ACC112 (cell line): ENCODE data around the gene SOSTDC1.
"Not testable (repeated sequence)": the region's sequence is repeated elsewhere in the genome, so short reads cannot be mapped to it uniquely, and the experiment has no call there.

Experiments
- H2AFZ ChIP-seq: fragments of 200-600 bp; sonication (generic); one replicate; pipeline ENCODE4 v1.6.0; 2017; ENCODE audit warnings: antibody characterized with exemption, low read length; ENCODE audit not compliant: unreplicated experiment
- H3K27ac ChIP-seq: fragments of 200-600 bp; sonication (generic); 2 replicates; pipeline ENCODE4 v1.5.1; 2014; ENCODE audit warnings: low read depth, mild to moderate bottlenecking, antibody characterized with exemption, low read length, moderate library complexity
- H3K27me3 ChIP-seq: fragments of 200-600 bp; sonication (generic); 2 replicates; pipeline ENCODE4 v1.6.1; 2014; ENCODE audit warnings: mild to moderate bottlenecking, antibody characterized with exemption, low read length, moderate library complexity, mixed read lengths; ENCODE audit not compliant: insufficient read depth
- H3K36me3 ChIP-seq: fragments of 200-600 bp; sonication (generic); 2 replicates; pipeline ENCODE4 v1.6.1; 2016; ENCODE audit warnings: mild to moderate bottlenecking, antibody characterized with exemption, low read length, moderate library complexity, mixed read lengths; ENCODE audit not compliant: insufficient read depth
- H3K4me1 ChIP-seq: fragments of 200-600 bp; sonication (generic); one replicate; pipeline ENCODE4 v1.6.1; 2016; ENCODE audit warnings: low read length, mixed read lengths; ENCODE audit not compliant: insufficient read depth, unreplicated experiment, control insufficient read depth
- H3K4me3 ChIP-seq: fragments of 200-600 bp; sonication (generic); 2 replicates; pipeline ENCODE4 v1.5.1; 2014; ENCODE audit warnings: mild to moderate bottlenecking, low read depth, low read length
- H3K79me2 ChIP-seq: fragments of 200-600 bp; sonication (generic); one replicate; pipeline ENCODE4 v1.6.0; 2016; ENCODE audit warnings: low read length; ENCODE audit not compliant: control insufficient read depth, unreplicated experiment, insufficient read depth

The SOSTDC1 gene

GRCh38 chr7:16463520-16463919 lies 2.0 kb downstream of the SOSTDC1 start:
- no peak overlapping the region for H3K4me3 ChIP-seq
- no peaks in the 10 kb centered on the region for H3K27me3 ChIP-seq
- no peak overlapping the region for H2AFZ ChIP-seq
- no peaks in the 10 kb centered on the region for H3K36me3 ChIP-seq
- no peak overlapping the region for H3K27ac ChIP-seq
- H3K79me2 ChIP-seq = no peaks in the 10 kb centered on the region
- no peaks in the 10 kb centered on the region for H3K4me1 ChIP-seq

- H3K36me3 ChIP-seq = no peaks in the 10 kb centered on the region
- no peaks in the 10 kb centered on the region for H3K4me1 ChIP-seq
- H3K79me2 ChIP-seq = no peaks in the 10 kb centered on the region
- H3K4me3 ChIP-seq = no peak overlapping the region
- no peak overlapping the region for H3K27ac ChIP-seq
- no peak overlapping the region for H2AFZ ChIP-seq
- no peaks in the 10 kb centered on the region for H3K27me3 ChIP-seq
Measured at GRCh38 chr7:16462431-16462889, 3.1 kb downstream of the SOSTDC1 start.

- no peaks in the 10 kb centered on the region for H3K27me3 ChIP-seq
- H3K4me1 ChIP-seq = no peaks in the 10 kb centered on the region
- H3K79me2 ChIP-seq = no peaks in the 10 kb centered on the region
- H2AFZ ChIP-seq = no peak overlapping the region
- no peak overlapping the region for H3K27ac ChIP-seq
- no peak overlapping the region for H3K4me3 ChIP-seq
- H3K36me3 ChIP-seq = no peaks in the 10 kb centered on the region
Measured at GRCh38 chr7:16460789-16461493, 4.6 kb downstream of the SOSTDC1 start.

- not testable (repeated sequence) for H3K27ac ChIP-seq, H3K79me2 ChIP-seq, H3K36me3 ChIP-seq, H2AFZ ChIP-seq, H3K4me1 ChIP-seq, H3K27me3 ChIP-seq, H3K4me3 ChIP-seq
Measured at GRCh38 chr7:16456303-16456702, 9.2 kb downstream of the SOSTDC1 start.

- no peak overlapping the region for H3K4me3 ChIP-seq
- H3K4me1 ChIP-seq = peaks cover 3% of the 10 kb centered on the region
- no peak overlapping the region for H3K27ac ChIP-seq
- no peaks in the 10 kb centered on the region for H3K79me2 ChIP-seq
- H3K27me3 ChIP-seq = no peaks in the 10 kb centered on the region
- no peak overlapping the region for H2AFZ ChIP-seq
- no peaks in the 10 kb centered on the region for H3K36me3 ChIP-seq
Measured at GRCh38 chr7:16455591-16455990, 9.9 kb downstream of the SOSTDC1 start.

- Histone ChIP-seq H2AFZ (no peak overlapping the region), H3K27ac (no peak overlapping the region), H3K27me3 (no peaks in the 10 kb centered on the region)
Measured at GRCh38 chr7:16450366-16450765, 15.2 kb downstream of the SOSTDC1 start.

GRCh38 chr7:16447876-16448275 lies 17.7 kb downstream of the SOSTDC1 start:
- Histone ChIP-seq H3K4me3 (no peak overlapping the region), H3K4me1 (peaks cover 5% of the 10 kb centered on the region), H3K79me2 (no peaks in the 10 kb centered on the region), H3K27me3 (no peaks in the 10 kb centered on the region), H3K27ac (no peak overlapping the region), H2AFZ (peak overlapping the region; percentile 3), H3K36me3 (no peaks in the 10 kb centered on the region)

More at GRCh38 chr7:16450366-16450765, 15.2 kb downstream of the SOSTDC1 start:
- peaks cover 5% of the 10 kb centered on the region for H3K4me1 ChIP-seq
- H3K4me3 ChIP-seq = no peak overlapping the region
- H3K79me2 ChIP-seq = no peaks in the 10 kb centered on the region
- no peaks in the 10 kb centered on the region for H3K36me3 ChIP-seq

GRCh38 chr7:16446508-16446907 lies 19.0 kb downstream of the SOSTDC1 start:
- Histone ChIP-seq H3K36me3 (no peaks in the 10 kb centered on the region), H3K27me3 (no peaks in the 10 kb centered on the region), H3K4me3 (no peak overlapping the region), H2AFZ (no peak overlapping the region), H3K27ac (no peak overlapping the region), H3K79me2 (no peaks in the 10 kb centered on the region), H3K4me1 (peaks cover 5% of the 10 kb centered on the region)

- H3K27me3 ChIP-seq, H3K79me2 ChIP-seq, H3K27ac ChIP-seq, H3K4me1 ChIP-seq, H3K36me3 ChIP-seq, H3K4me3 ChIP-seq, H2AFZ ChIP-seq: not testable (repeated sequence)
Measured at GRCh38 chr7:16443871-16444270, 21.7 kb downstream of the SOSTDC1 start.

- Histone ChIP-seq H3K79me2 (no peaks in the 10 kb centered on the region), H3K27ac (no peak overlapping the region), H3K4me1 (no peaks in the 10 kb centered on the region), H2AFZ (no peak overlapping the region), H3K36me3 (no peaks in the 10 kb centered on the region), H3K27me3 (no peaks in the 10 kb centered on the region), H3K4me3 (no peak overlapping the region)
Measured at GRCh38 chr7:16438988-16439387, 26.6 kb downstream of the SOSTDC1 start.

GRCh38 chr7:16436306-16436705 lies 29.2 kb downstream of the SOSTDC1 start:
- H3K4me3 ChIP-seq = no peak overlapping the region
- no peaks in the 10 kb centered on the region for H3K4me1 ChIP-seq
- no peaks in the 10 kb centered on the region for H3K79me2 ChIP-seq
- no peak overlapping the region for H3K27ac ChIP-seq
- H3K27me3 ChIP-seq = no peaks in the 10 kb centered on the region
- H3K36me3 ChIP-seq = no peaks in the 10 kb centered on the region
- H2AFZ ChIP-seq = no peak overlapping the region
